Endothelial cell of umbilical vein (primary cell): ENCODE data around the gene PRDM7. TPM values are rescaled to one million over a fixed set of nuclear protein-coding genes. Genes with fewer than 3 reads are reported as not detected.
"Not testable (repeated sequence)": the region's sequence is repeated elsewhere in the genome, so short reads cannot be mapped to it uniquely, and the experiment has no call there.

Experiments used
- BruUV-seq: library from RNA; stranded (reverse); fragments of 400-500 nt; replicated peaks from 2 replicates; lab custom pipeline; 2021; lab: Mats Ljungman, UMichigan
- CTCF ChIA-PET: fragments of 300-600, 350-600 bp; sonication (Branson Sonifier 250); formaldehyde crosslinking; loops from one replicate; lab custom pipeline; 2021; ENCODE audit warnings: antibody characterized with exemption, inconsistent platforms; lab: Charles Lee
- POLR2A ChIA-PET: fragments of 300-600, 350-600 bp; sonication (Branson Sonifier 250); formaldehyde crosslinking; loops from one replicate; lab custom pipeline; 2021; ENCODE audit warnings: antibody characterized with exemption, inconsistent platforms; lab: Charles Lee
- DNase-seq: peaks from one replicate; pipeline ENCODE4 v3.0.0-alpha.2; 2011; ENCODE audit warnings: low read depth, low spot score
- FAIRE-seq: peaks from 2 replicates; lab custom pipeline; 2011; peaks lifted over from hg19 to GRCh38; lab: Jason Lieb, UNC
- H2AFZ ChIP-seq: 2 replicates; pipeline ENCODE4 v1.6.0; 2012; ENCODE audit warnings: low read depth, low read length, control low read depth, inconsistent platforms
- H3K27ac ChIP-seq: 2 replicates; pipeline ENCODE4 v1.5.1; 2011; ENCODE audit warnings: low read depth, mild to moderate bottlenecking, control low read depth, low read length, moderate library complexity; ENCODE audit not compliant: insufficient read depth
- H3K27me3 ChIP-seq, 2 experiments: 2 replicates each; pipeline versions ENCODE4 v1.6.0 to v1.6.1; 2011; ENCODE audit warnings: low read length in 2 of 2, mixed read lengths in 1 of 2; ENCODE audit not compliant: control insufficient read depth in 2 of 2, insufficient read depth in 2 of 2
- H3K36me3 ChIP-seq, 2 experiments: 2 replicates in 1 of 2; 3 replicates in 1 of 2; pipeline ENCODE4 v1.5.1; 2011; ENCODE audit warnings: low read length in 2 of 2, mild to moderate bottlenecking in 1 of 2, moderate library complexity in 1 of 2; ENCODE audit not compliant: control insufficient read depth in 2 of 2, insufficient read depth in 2 of 2; ENCODE audit errors: extremely low read depth in 1 of 2
- H3K4me1 ChIP-seq: 3 replicates; pipeline ENCODE4 v1.5.1; 2011; ENCODE audit warnings: mild to moderate bottlenecking, low read length; ENCODE audit not compliant: control insufficient read depth, insufficient read depth; ENCODE audit errors: extremely low read depth
- H3K4me2 ChIP-seq: 2 replicates; pipeline ENCODE4 v1.6.1; 2011; ENCODE audit warnings: low read length, control low read depth, mixed read lengths; ENCODE audit not compliant: insufficient read depth
- H3K4me3 ChIP-seq, 3 experiments: fragments of 200-600 bp in 1 of 3; sonication (generic), shearing (Covaris generic) in 1 of 3; replicated peaks in 1 of 3; 2 replicates each; pipeline ENCODE4 v1.5.1; 2011 to 2016; ENCODE audit warnings: control low read depth in 3 of 3, low read length in 3 of 3, mild to moderate bottlenecking in 2 of 3, inconsistent platforms in 1 of 3, low read depth in 1 of 3, moderate library complexity in 1 of 3; ENCODE audit not compliant: insufficient read depth in 1 of 3
- H3K79me2 ChIP-seq: 2 replicates; pipeline ENCODE4 v1.6.0; 2012; ENCODE audit warnings: low read length, inconsistent platforms; ENCODE audit not compliant: control insufficient read depth, insufficient read depth
- H3K9ac ChIP-seq: replicated peaks from 2 replicates; pipeline ENCODE3; 2011; ENCODE audit warnings: low read length, control low read depth; ENCODE audit not compliant: insufficient read depth; ENCODE audit errors: extremely low read depth
- H3K9me1 ChIP-seq: replicated peaks from 3 replicates; pipeline ENCODE4 v1.6.0; 2011; ENCODE audit warnings: mild to moderate bottlenecking, low read length; ENCODE audit not compliant: control insufficient read depth, insufficient read depth; ENCODE audit errors: extremely low read depth
- H3K9me3 ChIP-seq: replicated peaks from 2 replicates; pipeline ENCODE4 v1.5.1; 2012; ENCODE audit warnings: low read length, inconsistent platforms; ENCODE audit not compliant: control insufficient read depth, insufficient read depth
- H4K20me1 ChIP-seq: replicated peaks from 2 replicates; pipeline ENCODE3; 2011; ENCODE audit warnings: mild to moderate bottlenecking, low read length; ENCODE audit not compliant: control insufficient read depth, insufficient read depth; ENCODE audit errors: extremely low read depth
- EZH2 ChIP-seq: IDR thresholded peaks from 2 replicates; pipeline ENCODE4 v1.6.1; 2012; ENCODE audit warnings: borderline replicate concordance, low read depth, mild to moderate bottlenecking, moderate library complexity, low read length, inconsistent platforms; ENCODE audit not compliant: severe bottlenecking
- FOS ChIP-seq: IDR thresholded peaks from 2 replicates; pipeline ENCODE4 v1.6.1; 2011; ENCODE audit warnings: mild to moderate bottlenecking, low read length, moderate library complexity, borderline replicate concordance; ENCODE audit not compliant: insufficient read depth
- GATA2 ChIP-seq: IDR thresholded peaks from 2 replicates; pipeline ENCODE4 v1.7.0; 2011; ENCODE audit warnings: low read depth, mild to moderate bottlenecking, moderate library complexity, mixed read lengths, low read length; ENCODE audit not compliant: insufficient read length, insufficient read depth
- JUN ChIP-seq: IDR thresholded peaks from 2 replicates; pipeline ENCODE4 v1.6.1; 2011; ENCODE audit warnings: borderline replicate concordance, low read depth; ENCODE audit not compliant: insufficient read length, insufficient read depth
- MYC ChIP-seq: IDR thresholded peaks from one replicate; pipeline ENCODE4 v1.6.1; 2011; ENCODE audit warnings: mild to moderate bottlenecking, low read depth, low read length
- POLR2A ChIP-seq: IDR thresholded peaks from 2 replicates; pipeline ENCODE4 v1.6.1; 2012; ENCODE audit warnings: low read depth, mild to moderate bottlenecking, control low read depth, low read length
- POLR2AphosphoS5 ChIP-seq: IDR thresholded peaks from 2 replicates; pipeline ENCODE4 v1.6.1; 2012; ENCODE audit warnings: low read depth, mild to moderate bottlenecking, control low read depth, low read length, moderate library complexity; ENCODE audit not compliant: insufficient read depth
- dilution Hi-C: fragments of 300-500 bp; cut with MboI; formaldehyde crosslinking; loops from one replicate; pipeline ENCODE4 v1.15.0; 2019; ENCODE audit warnings: low sequenced_read_pairs; ENCODE audit not compliant: extremely low pct_ligation_motif_present
- intact Hi-C: fragments of 100-400 bp; cut with micrococcal nuclease; formaldehyde crosslinking; loops from one replicate; pipeline ENCODE4 v1.10.0; 2022
- polyA plus RNA-seq, 4 experiments: library from polyadenylated mRNA; depleted of rRNA in 3 of 4; stranded (reverse) in 3 of 4; unstranded in 1 of 4; fragments of >200 nt; gene quantifications; 2 replicates each; pipeline versions ENCODE4 v1.2.1 to v1.2.3, GENCODE V29; 2011 to 2012; ENCODE audit warnings: missing spikeins in 1 of 4
- total RNA-seq: library from RNA; stranded (reverse); gene quantifications from 2 replicates; pipeline ENCODE4 v1.2.3, GENCODE V29; 2021
- TF ChIP-seq, protein P1 (sequence below), 2 donors: IDR thresholded peaks; 1 replicate in 1 of 2; 2 replicates in 1 of 2; pipeline ENCODE4 v1.5.1; 2011; ENCODE audit warnings: low read length in 2 of 2, mild to moderate bottlenecking in 2 of 2, moderate library complexity in 2 of 2, control low read depth in 1 of 2, inconsistent platforms in 1 of 2, low read depth in 1 of 2; ENCODE audit not compliant: insufficient read depth in 1 of 2; ENCODE audit errors: extremely low read depth in 1 of 2
- TF ChIP-seq, protein P2 (sequence below): IDR thresholded peaks from 2 replicates; pipeline ENCODE4 v1.6.1; 2011; ENCODE audit not compliant: insufficient read depth, insufficient read length

Gene PRDM7
- total and polyA plus RNA-seq, 2 donors (not counting 3 experiments of a cell fraction or from before 2014, with no cell fraction given) = not detected

DNA sequence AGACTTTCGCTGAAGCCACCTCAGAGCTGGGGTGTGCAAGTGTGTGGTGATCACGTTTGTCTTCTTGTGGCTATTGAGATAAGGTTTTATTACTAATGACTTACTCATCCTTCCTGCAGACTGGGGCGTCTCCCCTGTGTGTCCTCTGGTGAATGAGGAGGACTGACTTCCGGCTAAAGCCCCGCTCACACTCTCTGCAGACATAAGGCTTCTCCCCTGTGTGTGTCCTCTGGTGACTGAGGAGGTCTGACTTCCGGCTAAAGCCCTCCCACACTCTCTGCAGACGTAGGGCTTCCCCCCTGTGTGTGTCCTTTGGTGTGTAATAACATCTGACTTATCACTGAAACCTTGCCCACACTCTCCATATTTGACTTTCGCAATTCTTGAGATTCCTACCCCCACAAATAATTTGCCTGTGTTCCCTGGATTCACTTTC, 19.4 kb downstream of the PRDM7 start:
- Histone ChIP-seq H3K9me3 (no peaks in the 10 kb centered on the region), H3K9me1 (no peaks in the 10 kb centered on the region), H3K36me3 (no peaks in the 10 kb centered on the region), H2AFZ (no peak overlapping the region), H3K9ac (no peak overlapping the region), H3K27ac (no peak overlapping the region), H4K20me1 (no peaks in the 10 kb centered on the region), H3K4me1 (no peaks in the 10 kb centered on the region), H3K4me3 (no peak overlapping the region), H3K4me2 (no peak overlapping the region), H3K79me2 (no peaks in the 10 kb centered on the region), H3K27me3 (peaks cover 7 to 9% of the 10 kb centered on the region in 2 experiments)
- TF ChIP-seq FOS (no peak), GATA2 (no peak), JUN (no peak), POLR2AphosphoS5 (no peak), MYC (no peak), EZH2 (no peak), POLR2A (no peak)
- TF ChIP-seq, protein P1, sequence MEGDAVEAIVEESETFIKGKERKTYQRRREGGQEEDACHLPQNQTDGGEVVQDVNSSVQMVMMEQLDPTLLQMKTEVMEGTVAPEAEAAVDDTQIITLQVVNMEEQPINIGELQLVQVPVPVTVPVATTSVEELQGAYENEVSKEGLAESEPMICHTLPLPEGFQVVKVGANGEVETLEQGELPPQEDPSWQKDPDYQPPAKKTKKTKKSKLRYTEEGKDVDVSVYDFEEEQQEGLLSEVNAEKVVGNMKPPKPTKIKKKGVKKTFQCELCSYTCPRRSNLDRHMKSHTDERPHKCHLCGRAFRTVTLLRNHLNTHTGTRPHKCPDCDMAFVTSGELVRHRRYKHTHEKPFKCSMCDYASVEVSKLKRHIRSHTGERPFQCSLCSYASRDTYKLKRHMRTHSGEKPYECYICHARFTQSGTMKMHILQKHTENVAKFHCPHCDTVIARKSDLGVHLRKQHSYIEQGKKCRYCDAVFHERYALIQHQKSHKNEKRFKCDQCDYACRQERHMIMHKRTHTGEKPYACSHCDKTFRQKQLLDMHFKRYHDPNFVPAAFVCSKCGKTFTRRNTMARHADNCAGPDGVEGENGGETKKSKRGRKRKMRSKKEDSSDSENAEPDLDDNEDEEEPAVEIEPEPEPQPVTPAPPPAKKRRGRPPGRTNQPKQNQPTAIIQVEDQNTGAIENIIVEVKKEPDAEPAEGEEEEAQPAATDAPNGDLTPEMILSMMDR (IDR thresholded peaks at IDR 0.05; ENCODE audit: extremely low read depth in 1 of 2, insufficient read depth in 1 of 2, low read depth in 1 of 2, low read length in 2 of 2) = no peak
- TF ChIP-seq, protein P2, sequence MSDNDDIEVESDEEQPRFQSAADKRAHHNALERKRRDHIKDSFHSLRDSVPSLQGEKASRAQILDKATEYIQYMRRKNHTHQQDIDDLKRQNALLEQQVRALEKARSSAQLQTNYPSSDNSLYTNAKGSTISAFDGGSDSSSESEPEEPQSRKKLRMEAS = no peak
- no TSS peak for BruUV-seq
- dilution Hi-C loops = no loop called here
- DNase-seq = no peak
- intact Hi-C loops = no loop called here
- POLR2A ChIA-PET = no interaction called here
- FAIRE-seq = no peak
- CTCF ChIA-PET = no interaction called here

DNA sequence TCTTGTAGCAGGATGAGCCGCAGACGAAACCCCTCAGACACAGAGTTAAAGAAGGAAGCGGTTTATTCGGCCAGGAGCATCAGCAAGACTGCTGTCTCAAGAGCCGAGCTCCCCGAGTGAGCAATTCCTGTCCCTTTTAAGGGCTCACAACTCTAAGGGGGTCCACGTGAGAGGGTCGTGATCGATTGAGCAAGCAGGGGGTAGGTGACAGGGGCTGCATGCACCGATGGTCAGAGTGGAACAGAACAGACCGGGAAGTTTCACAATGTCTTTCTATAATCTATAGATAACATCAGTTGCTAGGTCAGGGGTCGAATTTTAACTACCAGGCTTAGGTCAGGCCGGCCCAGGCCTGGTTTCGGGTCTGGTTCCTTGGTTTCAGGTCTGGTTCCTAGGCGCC, 20.6 kb downstream of the PRDM7 start:
- H3K4me2 ChIP-seq, H3K36me3 ChIP-seq, H3K9ac ChIP-seq, FAIRE-seq, H3K9me3 ChIP-seq, CTCF ChIA-PET, BruUV-seq, H4K20me1 ChIP-seq, H3K27me3 ChIP-seq, DNase-seq, H2AFZ ChIP-seq, H3K4me1 ChIP-seq, H3K9me1 ChIP-seq, H3K4me3 ChIP-seq, POLR2A ChIA-PET, dilution Hi-C loops, intact Hi-C loops, H3K27ac ChIP-seq, H3K79me2 ChIP-seq: not testable (repeated sequence)
